ENCODE results near the gene ESPNL.

The ESPNL gene

GRCh38 chr2:238141541-238142318 is 41.6 kb downstream of the ESPNL start:
- no peak for DNase-seq (ENCODE audit: low read depth)

GRCh38 chr2:238142382-238143205 is 42.5 kb downstream of the ESPNL start:
- no peak for DNase-seq (ENCODE audit: low read depth)

- no peak for DNase-seq (ENCODE audit: low read depth)
Observed at GRCh38 chr2:238143239-238143951, 43.3 kb downstream of the ESPNL start.

- DNase-seq (ENCODE audit: low read depth): no peak
Observed at GRCh38 chr2:238144262-238144661, 44.1 kb downstream of the ESPNL start.

DNA sequence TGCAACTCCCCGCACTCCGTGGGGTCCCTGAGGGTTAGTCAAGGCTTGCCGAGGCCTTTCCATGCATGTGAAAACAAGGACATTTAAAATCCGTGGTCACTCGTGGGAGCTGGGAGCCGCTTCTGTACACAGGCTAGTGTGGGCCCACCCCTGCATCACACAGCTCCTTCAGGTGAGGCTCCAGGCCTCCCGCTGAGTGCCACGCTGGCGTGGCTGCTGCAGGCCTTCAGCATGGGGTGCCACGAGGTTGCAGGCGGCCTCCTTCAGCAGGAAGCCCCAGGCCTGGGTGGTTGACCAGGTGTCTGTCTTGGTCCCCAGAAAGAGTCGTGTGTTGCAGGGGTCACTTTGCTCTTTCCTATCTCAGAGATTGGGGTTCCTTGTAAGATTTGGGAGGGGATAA is 44.9 kb downstream of the ESPNL start:
- DNase-seq (ENCODE audit: low read depth): no peak

DNA sequence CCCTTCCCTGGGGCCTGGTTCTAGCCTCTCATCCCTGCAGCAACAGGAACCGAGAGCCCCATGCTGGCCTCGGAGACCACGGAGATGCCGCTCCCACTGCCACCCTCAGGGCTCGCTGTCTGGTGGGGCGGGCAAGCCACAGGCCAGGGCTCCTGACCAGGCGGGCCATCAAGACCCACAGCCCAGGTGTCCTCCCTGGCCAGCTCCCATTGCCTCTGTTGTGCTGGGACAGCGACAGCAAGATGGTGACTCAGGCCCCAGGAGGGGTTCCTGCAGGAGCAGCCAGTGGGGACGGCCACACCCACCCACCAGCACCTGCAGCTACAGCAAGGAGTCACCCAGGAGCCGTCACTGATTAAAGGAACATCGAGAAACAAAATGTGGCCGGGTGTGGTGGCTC is 45.7 kb downstream of the ESPNL start:
- DNase-seq (ENCODE audit: low read depth): no peak

DNA sequence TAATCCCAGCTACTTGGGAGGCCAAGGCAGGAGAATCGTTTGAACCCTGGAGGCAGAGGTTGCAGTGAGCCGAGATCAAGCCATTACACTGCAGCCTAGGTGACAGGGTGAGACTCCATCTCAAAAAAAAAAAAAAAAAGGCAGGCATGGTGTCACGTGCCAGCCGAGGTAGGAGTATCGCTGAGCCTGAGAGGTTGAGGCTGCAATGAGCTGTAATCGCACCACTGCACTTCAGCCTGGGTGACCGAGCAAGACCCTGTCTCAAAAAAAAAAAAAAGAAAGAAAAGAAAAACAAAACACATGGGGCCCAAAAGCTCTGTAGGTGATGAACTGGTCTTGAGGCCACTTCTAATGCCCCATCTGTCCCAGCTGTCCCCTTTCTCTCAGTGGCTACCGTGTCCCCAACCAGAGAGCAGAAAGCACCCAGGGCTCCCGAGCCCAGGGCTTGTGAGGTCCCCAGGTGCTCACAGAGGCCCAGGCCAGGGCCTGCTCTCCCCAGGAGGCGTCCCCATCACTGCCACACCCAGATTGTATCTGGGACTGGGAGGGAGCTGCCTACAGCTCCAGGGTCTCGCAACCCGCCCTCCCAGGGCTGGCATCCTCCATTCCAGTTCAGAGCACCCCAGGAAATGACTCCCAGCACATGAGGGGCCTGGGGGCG is 46.9 kb downstream of the ESPNL start:
- DNase-seq (ENCODE audit: low read depth): no peak

DNA sequence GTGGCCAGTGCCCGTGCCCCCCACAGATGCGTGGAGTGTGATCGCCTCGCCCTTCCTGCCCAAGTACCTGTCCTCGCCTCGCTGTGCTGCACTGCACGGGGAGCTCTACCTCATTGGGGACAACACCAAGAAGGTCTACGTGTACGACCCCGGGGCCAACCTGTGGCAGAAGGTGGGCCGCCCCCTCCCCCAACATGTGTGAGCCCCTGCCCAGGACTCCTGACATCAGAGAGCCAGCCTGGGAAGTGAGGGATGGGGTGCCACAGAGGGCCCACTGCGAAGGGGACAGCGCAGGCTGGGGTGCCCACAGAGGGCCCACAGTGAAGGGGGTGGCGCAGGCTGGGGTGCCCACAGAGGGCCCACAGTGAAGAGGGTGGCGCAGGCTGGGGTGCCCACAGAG is 48.8 kb downstream of the ESPNL start:
- DNase-seq (ENCODE audit: low read depth): no peak

- DNase-seq (ENCODE audit: low read depth): no peak
Observed at GRCh38 chr2:238149841-238150572, 49.9 kb downstream of the ESPNL start.

GRCh38 chr2:238150686-238151085 is 50.5 kb downstream of the ESPNL start:
- no peak for DNase-seq (ENCODE audit: low read depth)

- DNase-seq (ENCODE audit: low read depth): no peak
Observed at GRCh38 chr2:238151205-238151604, 51.1 kb downstream of the ESPNL start.

GRCh38 chr2:238151628-238152235 is 51.6 kb downstream of the ESPNL start:
- DNase-seq (ENCODE audit: low read depth): no peak

DNA sequence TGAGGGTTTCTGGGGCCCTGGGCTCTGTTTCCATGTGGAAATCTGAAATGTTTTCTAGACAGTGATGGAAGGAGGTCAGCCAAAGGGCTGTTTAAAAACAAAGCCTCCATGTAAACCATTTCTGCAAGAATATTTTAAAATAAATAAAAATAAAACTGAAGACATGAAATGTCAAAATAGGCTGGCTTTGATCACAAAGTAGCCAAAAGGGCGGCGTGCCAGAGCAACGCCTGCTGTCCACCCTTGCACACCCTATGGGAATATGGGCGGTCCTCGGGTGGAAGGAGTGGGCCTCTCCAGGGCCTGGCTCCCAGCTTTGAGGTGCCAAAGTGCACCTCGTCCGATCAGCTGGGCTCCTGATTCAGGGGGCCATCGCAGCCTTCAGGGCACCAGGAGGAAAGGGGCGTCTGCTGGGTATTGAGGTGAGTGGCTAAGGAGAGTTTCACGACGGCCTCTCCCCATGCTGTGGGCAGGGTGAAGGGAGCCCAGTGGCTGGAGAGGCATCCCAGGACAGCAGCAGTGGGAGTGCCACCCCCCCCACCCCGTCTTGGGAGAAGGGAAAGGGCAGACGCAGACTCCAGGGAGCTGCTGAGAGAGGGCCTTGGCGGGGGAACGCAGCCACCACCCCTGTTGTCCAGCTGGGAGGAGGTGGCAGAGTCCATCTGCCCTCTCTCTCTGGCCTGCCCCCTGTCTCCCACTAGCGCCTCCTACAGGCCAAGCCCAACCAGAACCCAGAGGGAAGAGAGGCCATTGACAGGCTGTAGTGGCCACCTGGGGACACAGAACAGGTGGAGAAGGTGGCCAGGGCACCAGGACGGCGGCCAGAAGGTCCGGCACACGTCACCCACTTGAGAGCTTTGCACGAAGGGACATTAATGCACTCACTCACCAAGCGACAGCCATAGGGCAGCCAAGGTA is 52.9 kb downstream of the ESPNL start:
- DNase-seq (ENCODE audit: low read depth): no peak

GRCh38 chr2:238154570-238154969 is 54.4 kb downstream of the ESPNL start:
- no peak for DNase-seq (ENCODE audit: low read depth)

DNA sequence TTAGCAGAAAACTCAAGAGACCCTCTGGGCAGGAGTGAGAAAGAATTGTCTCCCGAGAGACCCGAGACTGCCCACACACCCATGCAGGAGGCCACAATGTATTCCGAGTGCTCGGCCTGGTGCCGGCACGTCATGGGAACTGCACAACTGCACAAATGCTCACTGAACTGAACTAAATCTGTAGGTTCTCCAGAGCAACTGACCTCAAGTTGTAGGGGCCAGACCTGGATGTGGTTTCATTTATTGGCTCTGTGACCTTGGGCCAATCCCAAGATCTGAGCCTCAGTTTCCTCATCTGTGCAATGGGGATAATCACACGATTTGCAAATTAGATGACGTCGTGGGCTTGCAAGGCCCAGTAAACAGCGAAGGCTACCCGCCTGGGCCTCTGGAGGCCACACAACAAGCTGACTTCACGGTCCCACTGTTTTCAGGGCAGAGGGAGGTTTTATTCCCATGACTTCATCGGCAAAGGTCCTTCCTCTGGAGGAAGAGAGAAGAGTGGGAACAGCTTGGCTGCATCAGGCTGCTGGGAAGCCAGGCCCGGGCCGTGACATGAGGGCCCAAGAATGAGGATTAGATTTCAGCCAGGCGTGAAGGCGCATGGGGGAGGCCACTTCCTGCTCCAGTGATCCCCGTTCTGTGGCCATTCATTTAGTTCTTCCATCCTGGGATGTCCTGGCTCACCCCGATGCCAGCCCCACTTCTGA is 55.1 kb downstream of the ESPNL start:
- no peak for DNase-seq (ENCODE audit: low read depth)

- no peak for DNase-seq (ENCODE audit: low read depth)
Observed at GRCh38 chr2:238155761-238156694, 55.9 kb downstream of the ESPNL start.

DNA sequence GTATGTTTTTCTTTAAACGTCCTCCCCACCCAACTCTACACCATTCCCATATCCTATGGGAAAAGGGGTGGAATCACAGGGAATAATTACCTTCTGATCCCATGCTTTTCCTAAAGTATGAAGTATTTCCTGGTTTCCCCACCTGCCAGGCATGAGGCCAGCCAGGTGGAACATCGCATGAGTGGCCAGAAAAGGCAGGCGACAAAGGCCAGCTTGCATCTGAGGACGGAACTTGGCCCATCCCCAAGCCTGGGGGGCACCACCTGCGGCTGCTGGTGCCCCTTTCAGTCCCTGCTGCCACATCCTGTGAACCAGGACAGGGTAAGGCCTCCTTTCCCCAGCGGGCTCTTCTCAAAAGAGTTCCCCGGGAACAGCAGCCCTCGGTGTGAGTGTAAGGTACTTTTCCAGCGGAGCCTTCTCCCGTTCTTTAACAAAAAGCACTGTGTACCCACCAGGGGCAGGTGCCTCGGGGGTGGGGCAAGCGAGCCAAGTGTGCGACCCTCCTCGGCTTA is 57.4 kb downstream of the ESPNL start:
- DNase-seq (ENCODE audit: low read depth): no peak

GRCh38 chr2:238158018-238158508 is 57.9 kb downstream of the ESPNL start:
- no peak for DNase-seq (ENCODE audit: low read depth)
